ENCODE measurements around the gene PHF12.

Gene PHF12

GRCh38 chr17:28873839-28874238 lies 77.5 kb downstream of the PHF12 start:
- TF ChIP-seq CTCF (conservative IDR thresholded peaks at IDR 0.05; ENCODE audit: low read depth, low read length) = no peak
- DNase-seq (ENCODE audit: low read depth) = no peak
- no peak overlapping the region for H3K4me3 ChIP-seq (ENCODE audit: low read length)

- DNase-seq (ENCODE audit: low read depth) = no peak
- no peak for TF ChIP-seq CTCF (conservative IDR thresholded peaks at IDR 0.05; ENCODE audit: low read depth, low read length)
These were observed 80.2 kb downstream of the PHF12 start for GRCh38 chr17:28871056-28871579.

GRCh38 chr17:28867276-28867675 lies 84.0 kb downstream of the PHF12 start:
- no peak for TF ChIP-seq CTCF (conservative IDR thresholded peaks at IDR 0.05; ENCODE audit: low read depth, low read length)
- no peak for DNase-seq (ENCODE audit: low read depth)
- no peak overlapping the region for H3K4me3 ChIP-seq (ENCODE audit: low read length)

More at GRCh38 chr17:28871056-28871579, 80.2 kb downstream of the PHF12 start:
- no peak overlapping the region for H3K4me3 ChIP-seq (ENCODE audit: low read length)

- no peak overlapping the region for H3K4me3 ChIP-seq (ENCODE audit: low read length)
- DNase-seq (ENCODE audit: low read depth) = no peak
- TF ChIP-seq CTCF (conservative IDR thresholded peaks at IDR 0.05; ENCODE audit: low read depth, low read length) = no peak
These were observed 85.2 kb downstream of the PHF12 start for GRCh38 chr17:28865946-28866752.

- no peak for TF ChIP-seq CTCF (conservative IDR thresholded peaks at IDR 0.05; ENCODE audit: low read depth, low read length)
- no peak overlapping the region for H3K4me3 ChIP-seq (ENCODE audit: low read length)
- DNase-seq (ENCODE audit: low read depth) = no peak
These were observed 86.1 kb downstream of the PHF12 start for GRCh38 chr17:28864991-28865849.

- DNase-seq (ENCODE audit: low read depth) = no peak
- TF ChIP-seq CTCF (conservative IDR thresholded peaks at IDR 0.05; ENCODE audit: low read depth, low read length) = no peak
- no peak overlapping the region for H3K4me3 ChIP-seq (ENCODE audit: low read length)
These were observed 87.4 kb downstream of the PHF12 start for GRCh38 chr17:28863953-28864352.
